EH (cell line): Measurements from ENCODE around the gene PARVB.
A peak's percentile ranks its signal among the peaks of the same experiment; 100 is the strongest.
"Not testable (repeated sequence)": the region's sequence is repeated elsewhere in the genome, so short reads cannot be mapped to it uniquely, and the experiment has no call there.

ENCODE experiments used
- DNase-seq: peaks from one replicate; pipeline ENCODE4 v3.0.0-alpha.2; 2015; ENCODE audit warnings: low read depth

Gene PARVB

DNA sequence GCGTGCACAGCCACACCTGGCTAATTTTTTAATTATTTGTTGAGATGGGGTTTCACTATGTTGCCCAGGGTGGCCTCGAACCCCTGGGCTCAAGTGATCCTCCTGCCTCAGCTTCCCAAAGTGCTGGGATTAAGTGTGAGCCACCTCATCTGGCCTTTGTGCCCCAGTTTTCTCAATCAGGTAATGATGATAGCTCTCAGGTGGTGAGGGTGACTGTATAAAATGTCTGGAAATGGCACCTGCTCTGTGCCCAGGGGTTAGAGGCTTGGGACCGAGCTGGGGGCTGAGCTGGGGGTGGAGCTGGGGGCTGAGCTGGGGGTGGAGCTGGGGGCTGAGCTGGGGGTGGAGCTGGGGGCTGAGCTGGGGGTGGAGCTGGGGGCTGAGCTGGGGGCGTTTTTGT lies 32.5 kb downstream of the PARVB start:
- not testable (repeated sequence) for DNase-seq

DNA sequence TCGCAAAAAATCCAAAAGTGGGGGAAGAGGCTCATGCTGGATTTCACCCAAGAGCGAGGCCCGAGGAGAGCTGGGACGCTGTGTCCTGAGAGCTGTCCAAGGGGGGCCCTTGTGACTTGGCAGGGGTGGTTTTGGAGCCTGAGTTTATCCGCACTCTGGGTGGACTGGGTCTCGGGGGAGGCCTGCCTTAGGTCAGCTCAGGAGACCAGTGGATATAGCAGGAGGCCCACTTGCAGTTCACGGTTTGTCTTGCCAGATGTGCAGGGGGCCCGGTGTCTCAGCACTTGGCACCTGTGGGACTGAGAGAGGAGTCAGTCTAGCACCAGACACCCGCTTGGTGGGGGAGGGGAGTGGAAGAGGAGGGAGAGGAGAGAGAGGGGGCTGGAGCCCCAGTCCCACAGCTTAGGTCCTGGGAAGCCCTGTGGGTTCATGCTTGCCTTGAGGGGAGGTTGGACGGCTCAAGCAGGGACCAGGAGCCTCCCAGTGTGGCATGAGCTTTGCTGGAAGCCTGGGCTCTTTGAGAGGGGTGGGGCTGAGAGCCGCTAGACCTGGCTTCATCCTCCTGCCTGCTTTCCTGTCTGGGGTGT lies 33.4 kb downstream of the PARVB start:
- DNase-seq = no peak

DNA sequence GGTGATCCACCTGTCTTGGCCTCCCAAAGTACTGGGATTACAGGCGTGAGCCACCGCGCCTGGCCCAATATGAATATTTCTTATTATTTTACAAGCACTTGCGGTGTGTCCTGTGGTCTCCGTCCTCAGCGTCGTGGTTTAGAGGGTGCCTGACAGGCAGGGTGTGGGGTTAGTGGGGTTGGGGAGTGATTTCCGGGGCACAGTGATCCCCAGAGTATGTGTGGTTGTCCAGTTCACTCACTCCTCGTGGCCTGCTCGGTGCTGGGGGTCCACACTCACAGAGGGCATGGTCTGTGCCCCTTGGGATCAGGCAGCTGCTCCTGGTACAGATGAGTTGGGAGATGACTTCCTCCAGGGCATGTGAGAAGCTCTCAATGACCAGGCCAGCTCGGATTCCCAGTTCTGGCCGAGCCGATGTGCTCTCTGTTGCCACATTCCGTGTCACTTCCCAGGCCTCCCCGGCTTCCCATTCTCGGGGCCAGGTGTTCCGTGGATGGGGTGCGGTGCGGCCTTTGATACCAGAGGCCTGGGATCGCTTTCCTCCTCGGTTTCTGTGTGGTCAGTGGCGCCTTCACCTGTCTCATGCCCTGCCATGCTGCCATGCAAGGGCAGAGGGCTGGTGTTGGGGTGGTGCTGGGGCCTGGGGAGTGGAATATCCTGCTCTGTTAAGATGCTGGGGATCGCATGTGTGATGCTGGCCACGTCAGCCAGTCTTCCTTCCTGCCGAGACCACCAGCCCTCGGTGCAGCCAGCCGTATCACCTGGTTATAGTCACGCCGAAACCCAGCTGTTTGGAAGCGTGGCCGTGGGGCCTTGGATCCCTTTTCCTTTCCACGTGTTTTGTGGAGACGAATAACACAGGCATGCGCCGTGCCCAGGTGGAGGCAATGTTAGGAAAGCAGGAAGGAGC lies 39.6 kb downstream of the PARVB start:
- DNase-seq = no peak

DNA sequence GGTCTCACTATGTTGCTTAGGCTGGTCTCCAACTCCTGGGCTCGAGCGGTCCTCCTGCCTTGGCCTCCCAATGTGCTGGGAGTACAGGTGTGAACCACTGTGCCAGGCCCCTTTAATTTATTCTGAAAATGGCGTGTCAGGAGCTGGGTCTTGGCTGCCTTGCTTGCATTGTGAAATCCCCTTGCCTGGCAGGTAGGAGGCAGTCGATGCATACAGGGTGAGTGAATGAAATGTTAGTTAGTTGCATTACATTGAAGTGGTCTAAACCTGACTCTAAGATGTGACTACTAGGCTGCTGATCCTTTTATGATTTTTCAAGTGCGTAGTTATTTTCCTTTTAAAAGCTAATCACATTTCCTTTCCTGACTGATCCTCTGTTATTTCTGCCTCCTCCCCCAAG lies 42.9 kb downstream of the PARVB start:
- no peak for DNase-seq

DNA sequence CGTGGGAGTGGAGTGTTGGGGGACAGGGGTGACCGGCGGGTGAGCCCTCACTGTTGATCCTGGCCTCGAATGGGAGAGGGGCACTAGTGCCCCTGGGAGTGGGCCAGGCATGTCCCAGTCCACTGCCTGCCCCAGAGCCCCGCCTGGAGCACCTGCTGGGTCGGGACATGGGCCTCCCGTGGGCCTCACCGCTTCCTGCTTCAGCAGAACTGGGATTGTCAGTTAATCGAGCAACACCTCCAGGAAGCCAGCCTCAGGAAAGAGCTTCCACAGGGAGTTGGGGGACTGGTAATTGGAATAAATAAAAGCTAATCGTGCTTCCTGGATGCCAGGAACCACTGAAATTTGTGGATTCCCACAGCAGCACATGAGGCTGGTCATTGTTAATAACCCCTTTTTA lies 43.8 kb downstream of the PARVB start:
- no peak for DNase-seq

DNA sequence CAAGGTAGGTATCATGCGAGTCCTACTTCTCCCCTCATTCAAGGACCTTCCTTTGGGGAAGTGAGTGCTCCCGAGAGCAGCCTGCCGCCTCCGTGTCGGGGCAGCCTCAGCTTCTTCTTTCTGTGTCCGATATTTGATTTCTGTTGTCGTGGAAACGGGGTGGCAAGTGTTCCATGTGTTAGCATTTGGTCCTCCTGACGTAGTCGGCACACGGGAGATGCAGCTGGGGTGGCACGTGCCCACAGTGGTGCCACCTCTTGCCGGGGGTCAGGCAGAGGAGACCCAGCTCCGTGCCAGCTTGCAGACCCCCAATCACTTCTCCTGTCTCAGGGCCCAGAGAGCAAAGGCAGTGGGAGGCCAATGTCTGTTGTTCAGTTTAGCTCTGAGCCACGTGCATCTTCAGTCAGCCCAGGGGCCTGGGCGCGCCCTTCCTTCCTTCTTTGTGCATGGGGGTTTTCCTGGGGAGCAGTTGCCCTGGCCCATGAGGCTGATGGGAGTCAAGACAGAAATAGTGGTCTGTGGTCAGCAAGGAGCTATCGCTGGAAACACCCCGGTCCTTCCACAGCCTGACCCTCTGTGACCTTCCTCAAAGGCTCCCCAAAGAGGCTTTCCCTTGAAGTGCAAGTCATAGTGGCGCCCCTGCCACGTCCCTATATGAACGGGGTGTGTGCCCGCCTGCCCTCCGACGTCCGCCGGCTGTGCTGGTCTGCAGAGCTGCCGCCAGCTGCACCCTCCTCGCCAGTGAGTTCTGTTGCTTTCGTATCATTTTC lies 44.5 kb downstream of the PARVB start:
- no peak for DNase-seq

DNA sequence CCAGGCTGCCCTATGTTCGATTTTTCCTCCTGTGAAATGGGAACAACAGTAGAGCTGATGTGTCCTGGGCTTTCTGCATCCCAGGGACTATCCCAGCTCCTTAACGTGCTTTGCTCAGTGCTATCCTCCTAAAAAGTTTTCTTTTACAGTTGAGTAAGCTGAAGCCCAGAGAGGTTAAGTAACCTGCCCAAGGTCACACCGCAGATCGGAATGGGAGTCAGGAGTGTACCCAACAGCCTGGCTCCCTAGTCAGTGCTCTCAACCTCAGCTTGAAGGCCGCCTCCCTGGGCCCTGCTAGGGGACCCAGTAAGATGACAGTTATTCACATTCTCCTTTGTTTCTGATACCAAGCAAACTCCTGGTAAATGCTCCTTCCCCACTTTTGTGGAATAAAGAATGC lies 45.9 kb downstream of the PARVB start:
- no peak for DNase-seq

DNA sequence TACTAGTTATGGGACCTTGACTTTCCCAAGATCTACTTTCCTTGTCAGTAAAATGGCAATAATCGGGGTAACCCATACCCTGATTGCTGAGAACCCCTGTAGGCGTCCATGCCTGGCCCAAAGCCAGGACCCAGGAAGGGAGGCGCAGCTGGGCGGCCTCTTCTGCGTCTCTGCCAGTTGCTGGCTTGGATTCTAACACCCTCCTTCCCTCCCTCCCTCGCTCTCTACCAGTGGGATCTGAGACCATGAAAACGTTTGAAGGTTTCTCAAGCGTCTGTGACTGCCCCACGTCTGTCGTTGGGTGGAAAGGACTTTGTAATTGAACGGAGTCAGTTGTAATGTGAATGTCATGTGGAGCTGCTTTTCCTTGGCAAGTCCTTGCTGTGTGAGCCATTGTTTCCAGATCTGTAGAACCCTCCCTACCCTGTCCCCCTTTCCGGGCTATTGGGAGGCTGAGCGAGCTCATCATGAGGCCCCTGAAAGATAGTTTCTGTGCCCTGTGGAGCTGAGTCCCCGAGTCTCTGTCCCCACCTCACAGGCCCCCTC lies 47.8 kb downstream of the PARVB start:
- DNase-seq = no peak

DNA sequence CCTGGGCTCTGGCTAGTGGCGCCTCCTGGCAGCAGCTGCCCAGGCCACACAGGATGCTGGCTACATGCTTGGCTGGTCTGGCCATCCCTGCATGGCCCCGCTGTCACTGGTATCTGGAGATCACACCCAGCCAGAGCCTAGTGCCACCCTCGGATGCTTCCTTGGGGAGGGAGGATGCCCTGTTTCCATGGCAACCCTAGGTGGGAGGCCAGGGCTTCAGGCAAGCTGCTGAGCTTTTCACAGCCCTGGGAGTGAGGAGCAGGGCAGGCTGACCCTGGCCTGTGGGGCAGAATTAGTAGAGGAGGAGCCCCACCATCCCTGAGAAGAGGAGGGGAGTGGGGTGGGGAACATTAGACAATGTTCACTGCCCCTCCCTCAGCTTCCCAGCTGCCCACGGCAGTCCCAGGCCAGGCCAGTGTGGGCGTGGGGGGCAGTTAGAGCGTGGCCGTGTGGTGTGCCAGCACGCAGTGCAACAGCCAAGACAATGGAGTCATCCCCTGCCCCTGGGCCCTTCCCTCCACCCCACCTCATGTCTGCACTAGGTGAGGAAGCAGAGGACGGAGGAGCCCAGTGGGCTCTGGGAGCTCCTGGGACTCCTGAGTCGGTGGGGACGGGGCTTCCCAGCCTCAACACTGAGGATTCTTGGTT lies 50.4 kb downstream of the PARVB start:
- DNase-seq = no peak

DNA sequence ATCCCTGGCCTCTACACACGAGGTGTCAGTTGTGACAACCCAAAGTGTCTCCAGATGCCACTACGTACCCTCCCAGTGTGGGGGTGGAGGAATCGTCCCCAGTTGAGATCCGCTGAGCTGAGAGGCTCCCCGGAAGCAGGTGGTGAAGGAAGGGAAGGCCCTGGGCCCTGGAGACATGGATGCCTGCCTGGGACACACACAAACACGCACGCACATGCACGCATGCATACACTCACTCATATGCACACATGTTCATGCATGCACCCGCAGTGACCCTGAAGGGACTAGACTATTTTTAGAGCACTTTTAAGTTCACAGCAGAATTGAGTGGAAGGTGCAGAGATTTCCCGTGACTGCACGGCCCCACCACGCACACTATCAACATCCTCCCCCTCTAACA lies 50.9 kb downstream of the PARVB start:
- no peak for DNase-seq

DNA sequence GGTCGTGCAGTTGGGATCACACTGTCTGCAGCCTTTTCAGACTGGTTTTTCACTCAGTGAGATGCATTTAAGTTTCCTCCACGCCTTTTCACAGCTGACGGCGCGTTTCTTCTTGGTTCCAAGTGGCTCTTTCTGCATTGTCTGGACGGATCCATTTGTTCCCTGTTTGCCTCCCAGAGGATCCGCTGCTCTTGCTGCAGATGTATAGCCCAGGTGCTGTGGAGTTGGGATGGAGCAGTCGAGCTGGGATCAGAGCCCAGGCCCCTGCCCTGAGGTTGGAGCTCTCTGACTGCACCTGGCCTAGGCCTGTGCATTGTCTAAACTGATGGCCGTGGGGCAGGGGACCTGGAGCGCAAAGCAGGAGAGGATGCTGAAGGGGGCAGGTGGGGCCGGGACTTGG lies 51.6 kb downstream of the PARVB start:
- no peak for DNase-seq

DNA sequence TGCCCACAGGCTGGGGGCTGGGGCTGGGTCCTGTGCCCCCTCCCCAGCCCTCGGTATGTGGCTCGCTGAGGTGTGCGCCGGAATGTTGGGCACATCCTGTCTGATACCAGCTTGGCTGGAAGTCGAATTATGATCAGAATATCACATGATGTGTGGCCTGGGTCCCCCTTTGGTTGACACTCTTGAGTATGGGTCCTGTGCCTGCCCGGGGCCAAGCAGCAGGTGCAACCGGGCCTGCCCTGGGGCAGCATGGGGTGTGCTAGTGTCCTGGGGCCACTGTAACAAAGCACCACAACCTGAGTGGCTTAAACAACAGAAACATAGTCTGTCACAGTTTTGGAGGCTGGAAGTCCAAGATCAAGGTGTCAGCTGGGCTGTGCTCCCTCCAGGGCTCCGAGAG lies 52.7 kb downstream of the PARVB start:
- no peak for DNase-seq

DNA sequence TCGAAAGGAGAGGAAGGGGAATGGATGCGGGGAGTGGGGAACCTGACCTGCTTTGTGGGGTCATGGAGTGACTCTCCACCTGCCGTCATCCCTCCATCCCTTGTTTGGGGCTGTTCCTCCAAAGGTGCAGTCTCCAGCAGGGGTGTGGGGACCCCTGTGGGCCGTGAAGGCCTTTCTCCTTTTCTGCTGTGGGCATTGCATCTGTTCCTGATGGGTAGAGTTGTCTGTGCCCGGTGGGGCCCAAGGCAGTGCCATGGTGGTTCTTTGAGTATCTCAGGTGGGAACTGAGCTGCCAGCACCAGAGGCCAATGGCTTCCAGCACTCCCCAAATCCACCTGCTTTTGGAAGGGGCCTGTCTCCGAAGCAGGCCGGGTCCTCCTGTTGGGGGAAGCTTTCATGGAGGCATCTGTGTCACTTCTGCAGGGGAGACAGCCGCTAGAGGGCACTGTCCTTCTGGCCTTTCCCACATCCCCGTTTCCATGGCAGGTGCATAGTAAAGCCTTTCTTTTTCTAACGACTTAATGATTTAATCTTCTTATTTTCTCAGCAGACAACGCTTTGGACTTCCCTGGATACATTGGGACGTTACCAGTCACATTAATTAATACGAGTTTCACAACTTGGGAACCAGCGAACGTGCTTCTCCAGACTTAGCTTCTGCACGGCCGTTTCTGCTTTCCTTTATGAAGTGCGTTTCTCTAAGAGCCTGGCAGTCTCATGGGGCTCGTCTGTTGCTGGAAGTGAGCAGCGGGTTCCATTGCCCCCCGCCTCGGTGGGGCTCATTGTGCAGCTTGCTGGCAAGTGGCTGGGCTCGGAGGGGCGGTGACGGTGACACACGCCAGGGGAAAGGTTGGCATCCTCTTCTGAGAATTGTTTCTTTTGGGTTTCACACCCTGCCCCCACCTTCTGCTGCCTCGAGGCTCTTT lies 57.1 kb downstream of the PARVB start:
- peak; percentile 73 for DNase-seq

DNA sequence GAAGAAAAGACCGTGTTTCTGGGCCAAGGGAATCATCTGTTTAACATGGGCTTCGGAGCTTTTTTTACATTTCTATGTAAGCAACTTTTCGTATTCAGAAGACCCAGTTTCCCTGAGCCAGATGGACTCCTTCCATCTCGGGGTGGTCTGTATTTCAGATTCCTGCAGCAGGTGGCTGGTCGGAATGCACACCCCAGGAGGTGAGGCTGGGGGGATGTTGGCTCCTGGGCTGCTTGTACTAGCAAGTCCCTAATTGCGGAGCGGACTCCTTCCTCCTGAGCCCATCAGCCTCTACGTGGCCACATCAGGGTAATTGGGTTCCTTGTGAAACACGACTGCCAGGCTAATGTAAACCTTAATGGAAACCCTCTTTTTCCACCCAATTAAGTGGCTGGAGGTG lies 58.7 kb downstream of the PARVB start:
- DNase-seq = no peak

DNA sequence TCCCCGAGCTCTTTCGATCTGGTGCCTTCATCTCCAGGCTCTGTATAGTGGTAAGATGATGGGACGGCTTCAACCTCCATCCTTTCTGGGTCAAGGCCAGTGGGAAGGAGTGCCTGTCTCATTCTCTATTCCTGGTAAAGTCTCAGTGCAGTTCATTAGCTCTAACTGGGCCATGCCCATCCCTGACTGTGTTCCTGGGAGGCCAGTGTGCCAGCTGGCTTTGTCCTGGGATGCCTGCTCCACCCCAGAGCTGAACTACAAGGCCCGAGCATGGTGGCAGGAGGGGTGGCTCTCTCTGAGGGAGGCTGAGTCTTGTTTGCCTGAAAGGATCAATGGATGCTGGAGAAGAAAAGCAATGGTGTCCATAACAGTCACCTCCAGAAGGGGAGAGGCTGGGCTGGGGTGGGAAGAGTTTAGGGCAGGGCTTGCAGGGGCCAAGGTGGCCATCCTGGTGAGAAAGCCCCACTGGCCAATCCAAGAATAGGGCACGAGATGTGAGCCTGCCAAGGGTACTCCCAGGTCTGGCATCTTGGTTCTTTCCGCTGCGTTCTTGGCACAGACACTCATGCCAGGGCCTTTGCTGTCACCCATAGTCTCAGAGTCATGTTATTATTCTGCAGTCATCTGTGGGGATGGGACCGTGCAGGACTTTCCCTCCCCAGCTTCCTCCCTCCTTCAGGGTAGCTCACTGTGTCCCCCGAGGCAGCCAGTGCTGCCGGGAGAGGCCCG lies 60.1 kb downstream of the PARVB start:
- DNase-seq = no peak

DNA sequence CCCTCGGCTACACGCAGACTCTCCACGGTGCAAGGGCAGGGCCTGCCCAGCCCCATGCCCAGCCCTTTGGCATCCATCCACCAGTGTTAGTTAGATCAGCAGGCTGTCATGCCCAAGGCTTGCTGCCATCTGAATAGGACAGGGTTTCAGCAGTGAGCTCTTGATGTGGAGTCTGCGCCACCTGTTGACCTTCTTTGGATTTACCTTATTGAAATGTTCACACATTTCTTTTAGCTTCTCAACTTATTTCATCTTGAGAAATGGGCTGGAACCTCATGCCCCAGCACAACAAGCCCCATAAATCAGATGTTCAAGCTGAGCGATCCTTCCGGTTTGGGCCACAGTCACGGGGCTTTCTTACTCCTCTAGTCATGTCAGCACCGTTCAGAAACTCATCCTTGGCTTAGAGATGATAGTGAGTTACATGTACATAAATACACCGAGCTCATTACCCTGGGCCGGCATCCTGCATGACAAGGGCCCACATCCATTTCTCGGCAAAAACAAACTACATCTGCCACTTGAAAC lies 61.7 kb downstream of the PARVB start:
- peak; percentile 48 for DNase-seq

DNA sequence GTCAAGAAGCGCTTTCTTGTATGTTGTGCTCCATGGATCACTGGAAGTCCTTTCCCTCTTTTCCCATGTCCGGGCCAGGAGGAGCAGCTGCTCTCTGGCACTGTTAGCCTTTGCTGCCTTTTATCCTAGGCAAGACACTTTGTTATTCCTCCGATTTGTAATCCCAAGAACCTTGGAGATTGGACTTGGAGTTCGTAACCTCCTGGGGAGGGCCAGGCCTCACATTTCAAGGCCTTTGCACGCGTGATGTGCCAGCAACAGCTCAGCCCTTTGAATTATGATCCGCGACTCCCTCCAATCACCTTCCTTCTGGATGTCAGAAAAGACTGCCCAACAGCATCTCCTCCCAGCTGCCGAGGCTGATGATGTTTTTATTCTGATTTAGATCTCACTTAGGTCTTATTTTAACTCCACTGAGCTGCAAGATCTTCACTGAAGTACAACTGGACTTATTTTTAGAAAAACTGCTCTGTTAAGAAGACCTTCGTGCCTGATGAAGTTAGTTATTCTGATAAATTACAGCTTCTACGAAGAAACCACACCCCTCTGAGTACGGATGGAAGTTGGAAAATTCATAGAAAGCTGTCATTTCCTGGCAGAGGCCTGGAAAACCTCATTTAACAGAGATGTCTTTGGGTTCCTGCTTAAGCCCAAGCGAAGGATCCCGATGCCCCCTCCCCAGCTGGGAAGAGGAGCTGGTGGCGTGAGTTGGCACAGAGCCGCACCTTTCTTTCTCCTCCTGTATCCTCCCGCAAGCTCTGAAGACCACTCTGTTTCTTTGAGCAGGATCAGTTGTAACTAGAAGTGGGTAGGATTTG lies 62.4 kb downstream of the PARVB start:
- no peak for DNase-seq

DNA sequence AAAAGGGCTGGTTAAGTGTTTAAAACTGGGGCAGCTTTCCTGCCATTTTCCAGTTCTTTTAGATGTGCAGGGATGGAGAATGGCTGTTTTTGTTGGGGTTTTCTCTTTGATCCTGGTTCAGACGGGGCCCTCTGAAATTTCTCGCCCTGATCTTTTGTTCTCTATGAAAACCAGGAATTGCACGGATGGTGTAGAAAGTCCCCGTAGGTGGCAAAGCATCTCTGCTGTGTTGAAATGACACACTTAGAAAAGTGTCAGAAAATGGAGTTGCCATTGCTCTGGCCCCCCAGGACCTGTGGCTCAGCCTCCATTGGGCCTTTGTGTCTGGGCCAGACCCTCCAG lies 63.0 kb downstream of the PARVB start:
- no peak for DNase-seq

DNA sequence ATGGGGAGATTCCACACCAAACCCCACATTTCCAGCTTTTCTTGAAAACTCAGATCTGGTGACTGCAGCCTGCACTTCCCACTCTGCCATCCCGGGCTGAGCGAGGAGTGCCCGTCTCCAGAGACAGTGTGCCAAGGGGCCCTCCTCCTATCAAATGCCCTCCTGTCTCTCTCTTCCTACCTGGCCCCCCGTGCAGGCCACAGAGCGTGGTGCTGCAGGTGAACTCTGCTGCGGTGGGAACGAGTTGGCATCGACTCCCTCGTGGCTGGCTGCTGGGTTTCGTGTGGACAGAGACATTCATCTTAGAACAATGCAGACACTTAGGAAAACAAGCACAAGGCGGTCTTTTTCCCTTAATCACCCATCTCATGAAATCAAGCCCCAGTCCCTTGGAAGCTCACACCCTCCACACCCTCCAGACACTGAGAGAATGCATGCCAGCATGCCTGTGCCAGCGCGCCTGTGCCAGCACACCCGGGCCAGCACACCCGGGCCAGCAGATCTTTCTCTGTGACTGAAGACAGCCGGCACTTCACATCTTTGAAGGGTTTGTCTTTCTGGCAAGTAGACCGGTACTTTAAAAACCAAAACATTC lies 65.0 kb downstream of the PARVB start:
- DNase-seq = peak; percentile 83
